GM12873 (cell line): ENCODE measurements around the gene TSPAN17.

ENCODE experiments used
- TF ChIP-seq, protein P1 (sequence below): IDR thresholded peaks from 2 replicates; pipeline ENCODE4 v1.5.1; 2012; ENCODE audit warnings: low read depth, mild to moderate bottlenecking, moderate library complexity, low read length, control low read depth; ENCODE audit not compliant: insufficient read depth; ENCODE audit errors: missing control alignments

Gene TSPAN17

GRCh38 chr5:176671399-176671798 is 24.1 kb downstream of the TSPAN17 start:
- TF ChIP-seq, protein P1, sequence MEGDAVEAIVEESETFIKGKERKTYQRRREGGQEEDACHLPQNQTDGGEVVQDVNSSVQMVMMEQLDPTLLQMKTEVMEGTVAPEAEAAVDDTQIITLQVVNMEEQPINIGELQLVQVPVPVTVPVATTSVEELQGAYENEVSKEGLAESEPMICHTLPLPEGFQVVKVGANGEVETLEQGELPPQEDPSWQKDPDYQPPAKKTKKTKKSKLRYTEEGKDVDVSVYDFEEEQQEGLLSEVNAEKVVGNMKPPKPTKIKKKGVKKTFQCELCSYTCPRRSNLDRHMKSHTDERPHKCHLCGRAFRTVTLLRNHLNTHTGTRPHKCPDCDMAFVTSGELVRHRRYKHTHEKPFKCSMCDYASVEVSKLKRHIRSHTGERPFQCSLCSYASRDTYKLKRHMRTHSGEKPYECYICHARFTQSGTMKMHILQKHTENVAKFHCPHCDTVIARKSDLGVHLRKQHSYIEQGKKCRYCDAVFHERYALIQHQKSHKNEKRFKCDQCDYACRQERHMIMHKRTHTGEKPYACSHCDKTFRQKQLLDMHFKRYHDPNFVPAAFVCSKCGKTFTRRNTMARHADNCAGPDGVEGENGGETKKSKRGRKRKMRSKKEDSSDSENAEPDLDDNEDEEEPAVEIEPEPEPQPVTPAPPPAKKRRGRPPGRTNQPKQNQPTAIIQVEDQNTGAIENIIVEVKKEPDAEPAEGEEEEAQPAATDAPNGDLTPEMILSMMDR: no peak

DNA sequence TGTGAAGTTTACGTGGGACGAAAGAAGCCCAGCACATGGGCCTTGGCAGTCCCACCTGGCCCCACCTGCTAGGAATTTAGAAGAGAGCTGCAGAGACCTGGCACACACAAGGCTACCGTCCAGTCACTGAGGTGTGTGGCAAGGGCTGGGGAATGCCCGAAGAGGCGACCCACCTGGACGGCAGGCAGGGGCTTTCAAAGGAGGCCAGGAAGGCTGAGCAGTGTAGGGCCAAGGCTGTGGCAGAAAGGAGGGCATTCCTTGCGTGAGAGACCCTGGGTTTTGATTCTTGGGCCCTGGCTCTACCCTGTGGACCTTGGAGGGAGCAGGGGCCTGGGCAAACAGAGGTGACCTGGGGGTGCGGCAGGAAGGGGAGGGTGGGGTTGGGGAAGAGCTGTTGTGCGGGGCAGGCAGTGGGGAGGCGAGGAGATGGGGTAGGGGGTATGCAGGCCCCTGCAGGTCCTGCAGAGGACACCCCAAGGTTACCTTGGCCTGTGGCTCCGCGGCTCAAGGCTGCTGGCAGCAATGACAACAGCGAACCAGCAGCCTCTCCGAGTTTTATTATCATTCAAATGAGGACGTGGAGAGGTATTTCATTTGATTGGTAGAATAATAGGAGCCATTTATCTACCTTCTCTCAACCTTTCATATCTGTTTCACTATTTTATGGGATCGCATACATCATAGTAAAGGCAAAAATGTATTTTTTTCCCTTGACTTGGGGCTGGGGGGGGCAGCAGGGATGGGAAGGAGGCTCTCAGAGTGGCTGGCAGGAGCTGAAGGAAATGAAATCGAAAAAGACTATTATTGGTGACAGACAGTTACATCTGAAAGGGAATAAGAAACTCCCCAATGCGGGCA is 24.8 kb downstream of the TSPAN17 start:
- TF ChIP-seq, protein P1: no peak

DNA sequence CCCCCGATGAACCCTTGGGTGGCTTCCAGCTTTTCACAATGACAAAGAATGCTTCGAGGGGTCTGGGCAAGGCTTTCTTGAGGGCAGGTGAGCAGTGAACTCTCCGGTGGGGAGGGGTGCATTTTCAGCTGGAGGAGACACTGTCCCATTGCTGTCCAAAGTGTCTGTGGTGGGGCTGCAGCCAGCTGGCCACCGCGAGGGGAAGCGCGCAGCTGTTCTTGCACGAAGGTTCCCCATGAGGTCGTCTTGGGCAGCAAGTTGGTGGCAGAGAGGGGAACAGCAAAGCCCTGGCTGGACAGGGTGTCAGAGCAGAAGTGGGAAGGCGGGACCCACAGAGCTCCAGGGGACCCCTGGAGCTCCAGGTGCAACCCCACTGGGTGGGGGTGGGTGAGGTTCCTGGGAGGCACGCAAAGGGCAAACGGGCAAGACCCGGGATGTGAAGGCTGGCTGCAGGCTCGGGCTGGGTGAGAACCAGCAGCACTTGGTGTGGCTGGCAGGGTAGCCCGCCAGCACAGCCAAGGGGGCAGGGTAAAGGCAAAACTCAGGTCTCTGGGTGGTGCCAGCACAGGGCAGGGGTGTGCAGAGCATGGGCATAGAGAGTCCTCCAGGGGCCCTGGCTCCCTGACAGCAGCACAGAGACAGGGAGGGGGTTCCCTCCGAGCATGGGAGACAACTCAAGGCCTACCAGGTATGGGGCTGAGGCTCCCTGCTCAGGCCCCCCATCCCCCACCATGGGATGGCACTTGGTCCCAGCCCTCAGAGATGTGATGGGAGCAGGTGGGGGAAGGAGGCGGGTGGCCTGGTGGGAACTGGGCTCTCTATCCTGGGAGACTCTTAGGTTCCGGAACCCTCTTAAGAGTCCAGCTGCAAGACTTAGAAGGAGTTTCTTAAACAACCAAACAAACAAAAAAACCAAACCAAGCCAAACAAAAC is 26.6 kb downstream of the TSPAN17 start:
- TF ChIP-seq, protein P1: no peak

DNA sequence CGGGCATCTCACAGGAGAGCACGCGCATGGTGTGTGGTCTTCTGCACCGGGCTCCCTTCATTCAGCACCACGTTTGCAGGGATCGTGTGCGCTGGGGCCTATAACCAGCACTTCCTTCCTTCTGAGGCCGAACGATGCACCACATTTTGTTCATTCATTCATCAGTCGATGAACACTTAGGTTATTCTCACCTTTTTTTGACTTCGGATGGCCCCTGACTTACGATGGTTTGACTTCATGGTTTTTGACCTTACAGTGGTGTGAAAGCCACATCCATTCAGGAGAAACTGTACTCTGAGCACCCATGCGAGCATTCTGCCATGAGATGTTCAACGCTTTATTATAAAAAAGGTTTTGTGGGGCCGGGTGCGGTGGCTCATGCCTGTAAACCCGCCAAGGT is 27.5 kb downstream of the TSPAN17 start:
- TF ChIP-seq, protein P1: no peak

GRCh38 chr5:176675676-176676360 is 28.5 kb downstream of the TSPAN17 start:
- TF ChIP-seq, protein P1: peak; percentile 49

GRCh38 chr5:176676361-176676824 is 29.1 kb downstream of the TSPAN17 start:
- TF ChIP-seq, protein P1: no peak
